ENCODE measurements around the gene TSEN2.

DNA sequence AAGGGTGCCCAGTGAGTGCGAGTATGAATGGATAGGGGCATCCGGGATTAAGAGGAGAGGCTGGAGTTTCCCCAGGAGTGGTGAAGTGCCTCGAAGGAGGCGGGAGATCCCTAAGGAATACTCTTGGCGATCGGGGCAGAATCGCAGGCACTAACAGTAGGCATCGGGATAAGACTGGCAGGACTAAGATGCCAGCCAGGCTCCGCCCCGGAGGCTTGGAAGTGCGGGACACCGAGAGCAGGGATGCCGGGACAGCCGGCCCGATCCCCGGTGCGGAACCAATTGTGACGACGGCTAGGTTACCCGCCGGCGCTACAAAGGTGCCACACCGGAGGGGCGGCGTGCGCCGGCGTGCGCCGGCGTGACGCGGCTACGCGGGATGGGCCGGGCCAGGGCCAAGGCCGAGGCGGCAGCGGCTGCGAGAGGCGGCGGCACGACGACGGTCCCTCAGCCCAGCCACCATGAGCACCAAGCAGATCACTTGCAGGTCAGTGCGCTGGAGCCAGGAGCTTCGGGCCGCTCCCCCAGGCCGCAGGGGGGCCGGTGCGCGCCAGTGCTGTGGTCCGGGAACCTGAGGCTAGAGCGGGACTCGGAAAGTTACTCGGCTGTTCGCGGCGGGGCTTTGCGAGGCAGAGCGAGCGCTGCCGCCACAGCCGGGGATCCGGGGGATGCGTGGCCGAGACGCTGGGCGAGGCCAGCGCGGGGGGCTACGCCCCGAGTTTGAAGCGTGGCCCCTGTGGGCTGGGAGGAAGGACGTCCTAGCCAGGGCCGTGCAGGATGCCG lies 72.6 kb downstream of the TSEN2 start, which contains the start of gene MKRN2:
- TF ChIP-seq, protein P1, sequence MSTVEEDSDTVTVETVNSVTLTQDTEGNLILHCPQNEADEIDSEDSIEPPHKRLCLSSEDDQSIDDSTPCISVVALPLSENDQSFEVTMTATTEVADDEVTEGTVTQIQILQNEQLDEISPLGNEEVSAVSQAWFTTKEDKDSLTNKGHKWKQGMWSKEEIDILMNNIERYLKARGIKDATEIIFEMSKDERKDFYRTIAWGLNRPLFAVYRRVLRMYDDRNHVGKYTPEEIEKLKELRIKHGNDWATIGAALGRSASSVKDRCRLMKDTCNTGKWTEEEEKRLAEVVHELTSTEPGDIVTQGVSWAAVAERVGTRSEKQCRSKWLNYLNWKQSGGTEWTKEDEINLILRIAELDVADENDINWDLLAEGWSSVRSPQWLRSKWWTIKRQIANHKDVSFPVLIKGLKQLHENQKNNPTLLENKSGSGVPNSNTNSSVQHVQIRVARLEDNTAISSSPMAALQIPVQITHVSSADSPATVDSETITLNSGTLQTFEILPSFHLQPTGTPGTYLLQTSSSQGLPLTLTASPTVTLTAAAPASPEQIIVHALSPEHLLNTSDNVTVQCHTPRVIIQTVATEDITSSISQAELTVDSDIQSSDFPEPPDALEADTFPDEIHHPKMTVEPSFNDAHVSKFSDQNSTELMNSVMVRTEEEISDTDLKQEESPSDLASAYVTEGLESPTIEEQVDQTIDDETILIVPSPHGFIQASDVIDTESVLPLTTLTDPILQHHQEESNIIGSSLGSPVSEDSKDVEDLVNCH (CRISPR knock-in tag; IDR thresholded peaks at IDR 0.05) = no peak
- TF ChIP-seq GATAD1 (CRISPR knock-in tag; IDR thresholded peaks at IDR 0.05) (peak; percentile 91), HCFC1 (IDR thresholded peaks at IDR 0.05; ENCODE audit: low read depth, low read length) (peak; percentile 73), HMG20A (CRISPR knock-in tag; IDR thresholded peaks at IDR 0.05; ENCODE audit: borderline replicate concordance) (no peak), ZNF768 (CRISPR knock-in tag; IDR thresholded peaks at IDR 0.05) (peak; percentile 81; the same call in 1 of the 2 replicates), GZF1 (CRISPR knock-in tag; IDR thresholded peaks at IDR 0.05) (peak; percentile 61; the same call in 1 of the 2 replicates), POLR2A (IDR thresholded peaks at IDR 0.05; ENCODE audit: insufficient read depth in 1 of 2, low read depth in 2 of 2, low read length in 2 of 2) (peak; percentile 94 to 96), ZFP41 (CRISPR knock-in tag; IDR thresholded peaks at IDR 0.05; ENCODE audit: borderline replicate concordance) (peak; percentile 62; the same call in 1 of the 2 replicates), HNRNPL (IDR thresholded peaks at IDR 0.05; ENCODE audit: low read depth, low read length) (peak; percentile 94), ZNF496 (CRISPR knock-in tag; IDR thresholded peaks at IDR 0.05; ENCODE audit: insufficient replicate concordance) (no peak), TP53 (CRISPR knock-in tag; conservative IDR thresholded peaks at IDR 0.05) (0 out of 2 replicates have a peak, but pooled peaks have one; percentile 53), MAFK (conservative IDR thresholded peaks at IDR 0.05 in 1 of 2, IDR thresholded peaks at IDR 0.05 in 1 of 2; ENCODE audit: low read length in 2 of 2) (no peak), PHF8 (CRISPR knock-in tag; IDR thresholded peaks at IDR 0.05) (peak; percentile 98)
- TF ChIP-seq, protein P2, sequence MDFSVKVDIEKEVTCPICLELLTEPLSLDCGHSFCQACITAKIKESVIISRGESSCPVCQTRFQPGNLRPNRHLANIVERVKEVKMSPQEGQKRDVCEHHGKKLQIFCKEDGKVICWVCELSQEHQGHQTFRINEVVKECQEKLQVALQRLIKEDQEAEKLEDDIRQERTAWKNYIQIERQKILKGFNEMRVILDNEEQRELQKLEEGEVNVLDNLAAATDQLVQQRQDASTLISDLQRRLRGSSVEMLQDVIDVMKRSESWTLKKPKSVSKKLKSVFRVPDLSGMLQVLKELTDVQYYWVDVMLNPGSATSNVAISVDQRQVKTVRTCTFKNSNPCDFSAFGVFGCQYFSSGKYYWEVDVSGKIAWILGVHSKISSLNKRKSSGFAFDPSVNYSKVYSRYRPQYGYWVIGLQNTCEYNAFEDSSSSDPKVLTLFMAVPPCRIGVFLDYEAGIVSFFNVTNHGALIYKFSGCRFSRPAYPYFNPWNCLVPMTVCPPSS (IDR thresholded peaks at IDR 0.05) = no peak
